Neural cell (in vitro differentiated cells): ENCODE measurements around the gene ITGB7.

Experiments used
- EZH2 ChIP-seq: fragments of 200-600, 300-800 bp; shearing (Covaris generic), sonication (generic); IDR thresholded peaks from 2 replicates; pipeline ENCODE4 v1.6.1; 2014; ENCODE audit warnings: antibody characterized with exemption, low read length, borderline replicate concordance, mild to moderate bottlenecking; ENCODE audit not compliant: insufficient read depth, poor library complexity, severe bottlenecking
- POLR2AphosphoS5 ChIP-seq: IDR thresholded peaks from 2 replicates; pipeline ENCODE4 v1.6.1; 2012

DNA sequence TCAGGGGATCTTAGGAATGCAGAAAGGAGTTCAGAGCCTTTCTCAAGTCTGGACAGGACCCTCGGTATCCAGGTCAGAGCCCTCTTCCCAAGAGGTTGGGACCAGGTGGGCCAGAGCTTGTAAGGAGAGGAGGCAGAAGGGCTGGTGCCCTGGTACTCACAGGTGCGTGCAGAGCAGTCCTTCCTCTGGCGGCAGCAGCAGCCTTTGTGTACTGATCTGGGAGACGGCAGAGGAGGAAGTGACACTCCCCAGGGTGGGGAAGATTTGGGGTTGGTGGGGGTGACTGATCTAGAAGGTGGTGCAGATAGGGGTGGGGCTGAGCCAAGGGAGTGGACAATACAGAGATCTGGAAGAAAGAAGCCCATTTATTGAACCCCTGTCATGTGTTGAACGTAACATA, at the start of gene ITGB7:
- TF ChIP-seq POLR2AphosphoS5, result no peak
- TF ChIP-seq EZH2, result no peak
